Non-pigmented ciliary epithelial cell (primary cell): Measurements from ENCODE around the gene ANKRD9.

Source experiments
- DNase-seq: peaks from one replicate; pipeline ENCODE4 v3.0.0-alpha.2; 2010; ENCODE audit warnings: low read depth

ANKRD9 gene

DNA sequence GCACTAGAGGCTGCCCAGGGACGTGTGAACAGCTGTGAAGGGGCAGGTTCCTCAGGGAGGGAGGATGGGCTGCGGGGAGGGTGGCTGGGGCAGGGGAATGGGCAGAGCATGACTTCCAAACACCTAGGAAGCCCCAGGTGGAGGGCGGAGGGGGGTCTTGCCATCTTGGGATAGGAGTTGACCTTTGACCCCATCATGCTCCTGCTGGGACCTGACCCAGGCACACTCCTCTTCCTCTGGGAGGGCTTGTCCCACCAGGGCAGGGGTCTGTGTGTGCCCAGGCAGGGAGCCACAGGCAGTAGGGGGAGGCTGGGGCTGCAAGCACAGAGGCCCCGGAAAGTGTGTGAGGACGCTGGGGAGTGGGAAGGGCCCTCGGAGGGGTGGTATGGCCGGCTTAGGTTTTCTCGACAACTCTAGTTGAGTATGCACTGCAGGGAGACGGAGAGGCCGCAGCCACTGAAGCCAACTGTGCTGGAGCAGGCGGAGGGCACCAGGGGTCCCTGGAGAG is 3.3 kb upstream of the ANKRD9 start:
- DNase-seq, result no peak

GRCh38 chr14:102511538-102511937 is 2.0 kb upstream of the ANKRD9 start:
- no peak for DNase-seq

DNA sequence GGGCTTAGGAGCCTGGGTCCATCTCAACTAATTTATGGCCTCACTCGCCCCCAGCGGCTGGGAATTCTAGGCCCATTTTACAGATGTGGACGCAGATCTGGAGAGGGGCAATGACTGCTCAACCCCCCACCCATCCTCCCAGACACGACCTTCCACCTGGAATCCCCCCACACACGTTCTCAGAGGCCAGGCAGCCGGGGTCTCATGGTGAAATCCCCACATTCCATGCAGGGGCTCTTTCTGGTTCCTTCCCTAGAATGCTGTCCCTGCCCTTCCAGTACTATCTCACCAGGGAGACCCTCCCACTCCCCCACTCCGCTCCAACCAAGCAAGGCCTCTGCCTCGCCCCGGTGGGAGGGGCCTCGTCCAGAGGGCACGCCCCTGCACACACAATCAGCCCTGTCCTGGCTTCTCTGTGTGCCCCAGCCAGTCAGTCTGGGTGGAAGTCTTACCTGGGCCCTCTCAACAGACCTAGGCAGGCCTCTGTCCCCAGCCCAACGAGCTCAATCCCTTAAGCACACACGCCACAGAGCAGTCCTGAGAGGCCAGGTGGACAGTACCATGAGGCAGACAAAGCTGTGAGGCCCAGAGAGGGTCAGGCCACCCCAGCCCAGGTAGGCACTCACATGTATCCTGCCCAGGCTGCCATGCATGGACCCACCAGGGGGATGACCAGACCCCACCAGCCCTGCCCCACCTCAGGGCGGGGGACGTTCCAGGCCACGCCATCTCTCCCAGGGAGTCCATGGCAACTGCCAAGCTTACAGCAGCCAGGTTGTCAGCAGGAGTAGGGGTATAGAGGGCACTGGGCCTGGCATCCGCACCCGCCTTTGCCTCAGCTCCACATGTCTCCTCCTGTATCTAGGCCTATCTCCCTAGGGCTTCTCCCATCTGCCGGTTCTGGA is 1.3 kb upstream of the ANKRD9 start:
- DNase-seq, result no peak

- no peak for DNase-seq
These were observed 516 bp downstream of the ANKRD9 start for GRCh38 chr14:102508774-102509745.

- DNase-seq, result no peak
These were observed 1.2 kb downstream of the ANKRD9 start for GRCh38 chr14:102508410-102508773.

GRCh38 chr14:102507857-102508312 is 1.7 kb downstream of the ANKRD9 start:
- no peak for DNase-seq

- DNase-seq, result no peak
These were observed 2.3 kb downstream of the ANKRD9 start for GRCh38 chr14:102507081-102507856.

DNA sequence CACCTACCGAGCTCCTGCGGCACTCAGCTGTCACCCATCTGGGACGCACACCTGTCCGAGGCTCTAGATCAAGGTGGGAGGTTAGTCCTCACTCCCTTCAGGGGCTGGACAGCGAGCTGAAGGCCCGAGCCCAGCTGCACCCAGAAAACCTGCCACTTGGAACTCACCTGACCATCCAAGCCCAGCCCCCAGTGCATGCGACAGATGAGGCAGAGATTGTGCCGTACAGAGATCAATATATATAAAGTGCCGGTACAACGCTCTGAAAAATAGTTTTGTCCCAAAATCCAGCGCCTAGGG is 3.0 kb downstream of the ANKRD9 start:
- DNase-seq, result no peak

DNA sequence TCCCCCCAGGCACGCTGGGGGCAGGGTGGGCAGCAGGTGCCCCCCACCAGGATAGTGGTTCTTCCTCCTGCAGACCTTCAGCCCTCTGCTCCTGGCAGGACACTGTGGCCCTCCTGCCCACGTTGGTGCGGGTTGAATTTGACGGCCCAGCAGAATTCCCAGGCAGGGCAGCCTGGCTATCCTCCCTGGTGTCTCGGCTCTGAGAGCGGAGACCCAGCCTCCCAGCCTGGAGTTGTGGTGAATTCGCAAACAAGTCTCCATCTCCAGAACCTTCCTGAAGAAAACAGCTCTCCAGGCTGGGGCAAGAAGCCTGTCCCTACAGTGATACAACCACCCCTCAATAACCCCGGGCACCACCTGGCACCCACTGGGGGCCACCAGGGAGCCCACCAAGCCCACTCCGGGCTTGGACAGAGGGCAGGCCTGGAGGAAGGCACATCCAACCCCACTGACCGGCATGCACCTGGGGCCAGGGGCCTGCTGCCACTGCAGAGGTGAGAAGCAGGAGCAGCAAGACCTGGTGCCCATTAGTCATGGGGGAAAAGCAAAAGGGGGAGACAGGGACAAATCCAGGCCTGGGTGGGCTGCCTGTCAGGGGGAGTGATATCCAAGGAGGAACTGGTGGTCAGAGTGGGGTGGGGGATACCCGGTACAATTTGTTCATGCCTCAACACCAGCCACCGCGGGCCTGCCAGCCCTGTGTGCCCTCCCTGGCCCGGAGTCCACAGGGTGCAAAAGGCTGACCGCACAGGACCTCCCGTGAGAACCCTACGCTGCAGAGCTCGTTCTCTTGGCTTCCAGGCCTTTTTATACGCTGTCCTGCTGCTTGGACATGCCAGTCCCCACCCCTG is 3.6 kb downstream of the ANKRD9 start:
- no peak for DNase-seq

DNA sequence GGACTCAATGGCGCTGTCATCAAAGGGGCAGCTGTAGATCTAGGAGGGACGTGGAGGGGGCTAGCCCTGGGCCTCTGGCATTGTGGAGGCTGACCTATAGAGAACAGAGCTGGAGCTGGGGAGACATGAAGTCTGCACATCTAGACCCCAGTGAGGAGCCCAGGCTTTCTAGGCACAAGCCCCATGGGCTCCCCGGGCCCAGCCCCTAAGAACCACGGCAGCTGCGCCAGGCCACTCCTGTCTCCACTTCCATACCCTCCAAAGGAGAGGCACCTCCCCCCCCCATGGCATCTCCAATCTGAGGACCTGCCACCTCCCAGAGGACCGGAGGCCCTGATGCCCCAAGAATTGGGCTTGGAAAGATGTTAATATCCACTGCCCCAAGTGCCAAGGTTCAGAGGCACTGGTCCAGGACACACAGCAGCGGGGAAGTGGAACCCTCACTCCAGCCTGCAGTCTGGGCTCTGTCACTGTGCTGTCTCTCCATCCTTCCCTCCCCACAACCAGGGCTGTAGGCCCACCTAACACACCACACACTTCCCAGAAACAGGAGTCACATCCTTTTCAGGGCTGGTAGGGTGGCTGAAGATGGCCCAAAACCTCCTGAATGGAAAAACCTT is 4.5 kb downstream of the ANKRD9 start:
- no peak for DNase-seq

DNA sequence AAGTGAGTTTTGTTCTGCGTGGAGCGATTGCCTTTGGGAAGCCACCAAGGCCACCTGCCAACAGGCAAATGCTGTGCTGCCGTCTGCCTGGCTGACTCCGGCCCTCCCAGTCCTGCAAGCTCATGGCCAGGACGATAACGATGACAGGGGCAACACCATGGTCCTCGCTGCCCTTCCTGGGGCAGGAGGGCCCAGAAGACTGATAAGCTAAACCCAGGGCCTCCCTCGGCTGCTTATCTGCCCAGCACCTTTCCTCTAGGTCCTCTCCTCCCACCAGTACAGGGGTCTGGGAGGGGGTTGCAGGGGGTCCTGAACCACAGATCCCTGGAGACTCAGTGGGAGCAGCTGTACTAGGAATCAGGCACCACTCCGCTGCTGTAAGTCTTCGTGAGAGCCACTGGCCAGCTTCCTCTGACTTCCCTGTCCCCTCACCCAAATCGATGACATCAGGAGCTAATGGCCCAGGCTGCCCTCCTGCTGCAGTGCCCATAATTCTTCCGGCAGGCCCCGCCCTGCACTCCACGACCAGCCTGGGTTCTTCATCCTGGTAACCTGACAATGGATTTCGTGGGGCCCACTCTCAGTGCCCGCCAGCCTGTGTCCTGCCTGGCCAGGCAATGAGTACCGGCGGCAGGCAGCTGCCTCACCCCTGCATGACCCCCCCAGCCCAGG is 5.1 kb downstream of the ANKRD9 start:
- no peak for DNase-seq

GRCh38 chr14:102503641-102504327 is 5.8 kb downstream of the ANKRD9 start:
- DNase-seq, result no peak

DNA sequence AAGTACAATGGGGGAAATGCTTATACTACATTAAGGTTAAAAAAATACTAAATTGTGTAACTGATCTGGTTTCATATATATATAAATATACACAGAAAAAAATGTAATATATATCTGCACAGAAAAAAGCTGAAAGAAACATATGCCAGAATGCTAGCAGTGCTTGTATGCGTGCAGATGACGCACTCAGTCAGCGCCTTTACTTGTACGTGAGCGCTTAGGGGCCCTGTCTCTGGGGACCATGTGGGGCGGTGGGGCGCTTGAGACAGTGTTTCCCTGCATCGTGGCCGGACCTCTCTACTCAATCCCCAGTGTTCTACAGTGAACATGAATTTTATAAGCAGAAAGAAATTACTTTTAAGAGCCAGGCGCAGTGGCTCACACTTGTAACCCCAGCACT is 7.0 kb downstream of the ANKRD9 start:
- DNase-seq, result no peak

GRCh38 chr14:102501751-102502315 is 7.7 kb downstream of the ANKRD9 start:
- DNase-seq, result no peak

DNA sequence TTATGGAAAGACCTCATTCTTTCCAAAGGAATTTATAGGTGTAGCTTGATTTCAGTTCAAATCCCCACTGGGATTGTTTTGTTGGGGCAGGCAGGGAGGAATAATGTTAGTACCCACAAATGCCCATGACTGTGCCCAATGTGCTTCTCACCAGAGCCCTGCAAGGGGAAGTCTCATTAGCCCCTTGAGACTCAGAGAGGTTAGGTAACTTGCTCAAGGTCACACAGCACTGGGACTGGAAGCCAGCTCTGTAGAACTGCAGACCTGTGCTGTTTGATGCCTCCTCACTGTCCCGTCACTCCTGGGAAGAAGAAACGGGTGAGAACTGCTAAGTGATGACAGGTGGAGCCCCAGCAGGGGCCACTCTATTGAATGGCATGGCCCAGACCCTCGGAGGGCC is 8.9 kb downstream of the ANKRD9 start:
- no peak for DNase-seq

- DNase-seq, result peak; percentile 65
These were observed 9.4 kb downstream of the ANKRD9 start for GRCh38 chr14:102500158-102500662.

DNA sequence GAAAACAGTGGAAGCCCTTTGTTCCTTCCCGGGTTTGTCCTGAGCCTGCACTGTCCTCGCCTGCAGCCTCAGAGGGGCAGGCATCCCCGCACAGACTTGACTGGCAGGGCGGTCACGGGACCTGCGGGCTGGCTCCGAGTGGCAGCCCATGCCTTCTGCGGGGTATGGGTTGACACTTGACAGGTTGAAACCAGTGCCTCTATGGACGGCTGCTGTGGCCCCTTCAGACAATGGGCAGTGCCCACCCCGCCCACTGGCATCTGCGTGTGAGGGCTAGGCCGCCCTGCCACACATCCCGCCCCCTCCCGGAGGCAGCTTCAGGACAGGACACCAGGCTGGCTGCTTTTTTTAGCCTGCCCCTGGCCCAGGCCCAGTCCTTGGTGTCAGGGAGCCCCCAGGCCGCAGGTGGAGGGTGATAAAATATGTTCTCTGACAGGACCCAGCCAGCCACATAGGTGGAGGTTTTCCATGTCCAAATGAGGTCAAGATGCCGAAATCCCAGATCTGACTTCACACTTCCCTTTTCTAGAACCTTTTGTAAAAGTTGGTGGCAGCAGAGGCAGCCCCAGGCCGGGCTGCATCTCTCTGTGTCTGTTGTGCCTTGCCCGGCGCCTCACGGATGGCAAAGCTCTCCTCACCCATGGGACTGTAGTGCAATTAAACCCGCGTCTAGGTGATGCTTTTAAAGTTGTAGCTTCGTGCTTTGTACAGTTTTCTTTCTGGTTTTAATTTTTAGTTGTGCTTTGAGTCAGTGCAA is 10.0 kb downstream of the ANKRD9 start:
- no peak for DNase-seq

- DNase-seq, result no peak
These were observed 10.8 kb downstream of the ANKRD9 start for GRCh38 chr14:102498678-102499265.
